Upper lobe of left lung (tissue), 4 donors: ENCODE results near the gene KIAA0586.

Experiments
- CTCF ChIP-seq, 6 experiments: fragments of 450-650 bp in 4 of 6; fragments of 200-600 bp in 2 of 6; sonication (generic) in 2 of 6; IDR thresholded peaks; one replicate each; pipeline ENCODE4 v1.5.1; 2016 to 2019; ENCODE audit warnings: antibody characterized with exemption in 6 of 6
- EP300 ChIP-seq, 4 donors: sonication (generic); formaldehyde crosslinking; IDR thresholded peaks; one replicate each; pipeline ENCODE4 v1.5.1; 2017; ENCODE audit warnings: antibody characterized with exemption in 4 of 4, control low read depth in 2 of 4
- POLR2A ChIP-seq, 4 donors: fragments of 450-650 bp; IDR thresholded peaks; one replicate each; pipeline ENCODE4 v1.5.1; 2016 to 2017; ENCODE audit warnings: antibody characterized with exemption in 4 of 4, mild to moderate bottlenecking in 2 of 4
- POLR2AphosphoS5 ChIP-seq, 2 donors: sonication (generic); formaldehyde crosslinking; IDR thresholded peaks; one replicate each; pipeline ENCODE4 v1.5.1; 2017; ENCODE audit warnings: antibody characterized with exemption in 2 of 2

GRCh38 chr14:58562141-58562540 lies 134.6 kb downstream of the KIAA0586 start:
- no peak for TF ChIP-seq POLR2A (IDR thresholded peaks at IDR 0.05)
- no peak for TF ChIP-seq CTCF (IDR thresholded peaks at IDR 0.05)
- no peak for TF ChIP-seq EP300 (IDR thresholded peaks at IDR 0.05)
- TF ChIP-seq POLR2AphosphoS5 (IDR thresholded peaks at IDR 0.05), result no peak
